GM19240 (cell line): ENCODE data around the gene EFCC1.

Source experiments
- DNase-seq: peaks from one replicate; pipeline ENCODE4 v3.0.0; 2011; ENCODE audit warnings: low spot score; ENCODE audit not compliant: insufficient read length

The EFCC1 gene

DNA sequence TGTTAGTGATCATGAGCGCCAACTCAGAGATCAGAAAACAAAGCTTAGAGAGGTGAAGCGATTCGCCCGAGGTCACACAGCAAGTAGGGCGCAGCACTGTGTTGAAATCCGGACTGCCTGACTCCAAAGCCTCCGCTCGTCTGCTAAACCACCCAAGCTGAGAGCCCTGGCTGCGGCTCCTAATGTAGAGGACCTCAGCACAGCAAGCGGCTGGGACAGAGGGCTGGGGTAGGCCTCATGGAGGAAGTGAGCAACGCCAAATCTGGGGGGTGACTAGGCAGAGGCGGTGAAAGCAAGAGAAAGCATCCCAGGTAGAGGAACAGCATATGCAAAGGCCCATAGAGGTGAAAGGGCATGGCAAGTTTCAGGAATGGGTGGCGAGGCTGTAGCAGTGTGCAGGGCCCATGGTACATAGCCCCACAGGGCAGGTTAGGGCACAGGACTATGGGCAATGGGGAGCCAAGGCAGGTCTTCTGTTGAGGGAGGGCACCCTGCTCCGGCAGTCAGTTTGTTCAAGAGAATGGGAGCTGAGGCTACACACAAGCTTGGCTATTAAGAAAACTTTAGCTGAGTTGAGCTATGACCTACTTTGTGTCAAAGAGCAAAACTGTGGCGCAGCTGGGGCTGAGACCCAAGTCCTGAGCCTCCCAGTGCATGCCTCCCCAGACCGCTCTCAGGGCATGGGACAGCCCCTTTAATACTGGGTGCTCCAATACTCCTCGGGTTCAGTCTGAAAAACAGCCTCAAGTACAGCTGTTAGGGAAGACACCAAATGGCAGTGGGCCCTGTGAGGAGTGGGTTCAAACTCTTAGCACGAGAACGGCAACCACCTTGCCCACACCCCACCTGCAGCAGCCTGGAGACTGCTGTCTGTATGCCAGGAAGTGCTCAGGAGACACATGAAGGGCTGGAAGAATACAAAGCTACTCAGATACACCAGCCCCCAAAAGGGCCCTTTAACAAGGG is 6.2 kb upstream of the EFCC1 start:
- no peak for DNase-seq

DNA sequence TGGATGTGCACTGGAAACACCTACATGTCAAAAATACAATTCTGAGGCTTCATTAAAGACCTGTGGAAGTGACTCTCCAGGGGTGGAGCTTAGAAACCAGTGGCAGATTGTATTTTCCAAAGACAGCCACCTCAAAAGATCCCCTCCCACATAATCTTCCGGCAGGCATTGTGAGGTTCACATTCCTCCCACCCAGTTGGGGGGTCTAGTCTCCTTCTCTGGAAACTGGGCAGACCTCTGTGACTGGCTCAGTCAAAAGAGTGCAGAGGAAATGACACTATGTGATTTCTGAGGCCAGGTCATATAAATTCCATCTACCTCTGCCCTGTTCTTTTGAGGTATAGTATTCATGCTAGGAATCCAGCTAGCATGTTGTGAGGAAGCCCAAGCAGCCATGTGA is 5.4 kb upstream of the EFCC1 start:
- DNase-seq: no peak

DNA sequence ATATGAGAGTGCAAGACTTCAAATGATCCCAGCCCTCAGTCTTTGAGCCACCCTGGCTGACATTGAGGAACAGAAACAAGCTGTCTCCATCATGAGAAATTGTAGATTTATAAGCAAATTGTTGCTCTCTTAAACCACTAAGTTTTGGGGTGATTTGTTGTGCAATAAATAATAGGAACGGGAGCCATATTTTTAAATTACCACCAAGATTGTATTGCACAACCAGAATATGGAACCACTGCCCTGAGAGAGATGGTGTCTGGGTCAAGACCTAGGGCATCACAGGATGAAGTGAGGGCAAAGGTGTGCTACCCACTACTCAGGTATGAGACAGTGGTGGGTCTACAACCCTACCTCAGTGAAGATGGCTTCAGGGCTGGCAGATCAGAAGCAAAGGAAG is 4.9 kb upstream of the EFCC1 start:
- no peak for DNase-seq

DNA sequence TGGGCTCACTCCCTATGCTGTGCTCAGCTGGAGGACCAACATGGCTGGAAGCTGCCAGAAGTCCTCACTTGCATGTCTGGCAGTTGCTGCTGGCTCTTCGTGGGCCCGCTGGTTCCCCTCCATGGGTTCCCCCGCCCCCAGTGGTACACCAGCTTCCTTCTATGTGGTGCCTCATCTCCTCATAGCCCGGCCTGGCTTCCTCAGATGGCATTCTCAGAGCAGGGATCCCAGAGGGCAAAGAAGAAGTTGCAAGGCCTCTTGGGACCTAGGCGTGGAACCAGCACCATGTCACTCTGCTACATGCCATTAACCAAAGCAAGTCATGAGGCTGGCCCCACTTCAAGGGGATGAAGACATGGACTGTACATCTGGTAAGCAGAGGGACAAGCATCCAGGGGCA is 4.4 kb upstream of the EFCC1 start:
- DNase-seq: no peak

DNA sequence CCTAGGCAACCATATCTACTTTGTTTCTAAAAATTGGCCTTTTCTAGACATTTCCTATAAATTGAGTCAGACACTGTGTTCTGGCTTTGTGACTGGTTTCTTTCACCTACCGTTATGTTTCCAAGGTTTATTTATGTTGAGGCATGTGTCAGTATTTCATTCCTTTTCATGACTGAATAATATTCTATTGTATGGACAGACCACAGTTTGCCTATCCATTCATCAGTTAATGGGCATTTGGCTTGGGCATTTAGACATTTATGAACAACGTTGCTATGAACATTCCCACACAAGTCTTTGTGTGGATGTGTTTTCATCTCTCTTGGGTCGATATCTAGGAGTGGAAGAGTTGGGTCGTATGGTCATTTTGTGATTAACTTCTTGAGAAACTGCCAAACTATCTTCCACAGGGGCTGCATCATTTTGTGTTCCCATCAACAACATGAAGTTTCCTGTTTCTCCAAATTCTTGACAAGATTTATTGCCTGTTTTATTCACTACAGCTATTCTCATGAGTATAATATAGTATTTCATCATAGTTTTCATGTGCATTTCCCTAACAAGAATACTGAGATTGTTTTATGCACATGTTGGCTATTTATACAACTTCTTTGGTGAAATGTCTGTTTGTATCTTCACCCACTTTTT is 3.5 kb upstream of the EFCC1 start:
- no peak for DNase-seq

DNA sequence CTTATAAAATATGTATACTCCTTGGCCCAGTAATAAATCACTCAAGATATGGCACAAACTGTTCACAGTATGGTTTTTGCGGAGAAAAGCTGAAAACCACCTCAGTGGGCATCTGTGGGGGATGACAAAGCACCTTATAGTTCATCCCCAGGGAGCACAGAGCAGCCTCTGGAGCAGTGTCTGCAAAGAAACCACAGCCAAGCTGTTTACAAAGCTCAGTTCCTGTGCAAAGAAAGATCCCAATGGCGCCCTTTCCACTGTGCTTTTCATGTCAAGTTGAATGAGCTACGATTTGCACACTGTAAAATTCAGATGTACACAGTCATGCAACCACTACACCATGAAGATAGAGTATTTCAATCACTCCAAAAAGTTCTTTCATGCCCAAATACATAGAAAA is 2.5 kb upstream of the EFCC1 start:
- no peak for DNase-seq

DNA sequence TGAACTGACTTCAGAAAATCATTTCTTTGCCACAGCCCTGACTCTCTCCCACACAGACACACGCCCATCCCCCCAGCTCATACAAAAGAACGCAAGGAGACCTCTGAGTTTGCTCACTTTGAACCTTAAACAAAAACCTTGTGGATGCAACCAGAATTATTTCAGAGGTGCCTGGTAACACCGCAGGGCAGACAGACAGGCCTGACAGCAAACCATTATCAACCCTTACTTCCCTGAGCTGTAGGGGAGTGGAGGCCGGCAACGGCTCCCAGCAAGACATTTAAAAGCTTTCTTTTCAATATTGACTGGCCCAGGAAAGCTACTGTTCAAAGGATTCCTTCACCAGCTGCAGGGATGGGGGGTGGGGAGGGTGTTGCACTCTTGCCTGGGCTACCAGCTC is 2.0 kb upstream of the EFCC1 start:
- no peak for DNase-seq

DNA sequence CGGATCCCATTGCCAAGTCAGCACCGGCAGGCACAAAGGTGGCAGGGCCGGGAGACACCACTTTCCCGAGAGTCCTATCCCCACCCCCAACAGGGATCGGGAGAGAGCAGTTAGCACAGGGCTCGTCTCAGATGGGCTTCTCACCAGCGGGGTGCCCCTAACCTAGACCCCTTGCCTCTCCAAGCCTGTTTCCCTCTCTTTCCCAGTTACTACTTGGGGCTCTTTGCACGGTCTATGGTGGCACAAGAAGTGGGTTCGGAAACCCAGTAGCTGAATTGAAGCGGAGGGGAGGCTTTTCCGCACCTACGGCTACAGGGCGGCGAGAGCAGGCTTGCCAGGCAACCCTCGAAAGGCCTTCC is 383 bp upstream of the EFCC1 start:
- DNase-seq: no peak

DNA sequence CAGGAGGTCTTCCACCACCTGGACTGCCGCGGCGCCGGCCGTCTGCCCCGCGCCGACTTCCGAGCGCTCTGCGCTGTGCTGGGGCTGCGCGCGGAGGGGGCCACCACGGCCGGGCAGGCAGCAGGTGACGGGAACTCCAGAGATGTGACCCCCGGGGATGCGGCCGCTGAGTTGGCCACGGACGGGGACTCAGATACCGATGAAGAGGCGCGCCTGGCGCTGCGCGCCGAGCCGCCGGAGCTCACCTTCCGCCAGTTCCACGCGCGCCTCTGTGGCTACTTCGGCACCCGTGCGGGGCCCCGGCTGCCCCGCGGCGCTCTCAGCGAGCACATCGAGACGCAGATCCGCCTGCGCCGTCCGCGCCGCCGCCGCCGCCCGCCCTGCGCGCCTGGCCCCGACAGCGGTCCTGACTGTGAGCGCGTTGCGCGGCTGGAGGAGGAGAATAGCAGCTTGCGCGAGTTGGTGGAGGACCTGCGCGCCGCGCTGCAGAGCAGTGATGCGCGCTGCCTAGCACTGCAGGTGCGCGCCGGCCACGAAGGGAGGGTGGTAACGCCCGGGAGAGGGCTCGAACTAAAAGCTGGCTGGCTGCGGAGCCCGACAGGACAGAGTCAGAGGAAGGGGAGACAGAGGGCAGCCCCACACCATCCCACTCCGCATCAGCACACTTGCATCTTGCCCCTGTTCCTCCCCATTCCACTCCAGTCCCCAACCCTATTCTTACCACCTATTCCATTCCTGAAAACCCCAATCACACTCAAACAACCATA is 885 bp downstream of the EFCC1 start:
- no peak for DNase-seq

DNA sequence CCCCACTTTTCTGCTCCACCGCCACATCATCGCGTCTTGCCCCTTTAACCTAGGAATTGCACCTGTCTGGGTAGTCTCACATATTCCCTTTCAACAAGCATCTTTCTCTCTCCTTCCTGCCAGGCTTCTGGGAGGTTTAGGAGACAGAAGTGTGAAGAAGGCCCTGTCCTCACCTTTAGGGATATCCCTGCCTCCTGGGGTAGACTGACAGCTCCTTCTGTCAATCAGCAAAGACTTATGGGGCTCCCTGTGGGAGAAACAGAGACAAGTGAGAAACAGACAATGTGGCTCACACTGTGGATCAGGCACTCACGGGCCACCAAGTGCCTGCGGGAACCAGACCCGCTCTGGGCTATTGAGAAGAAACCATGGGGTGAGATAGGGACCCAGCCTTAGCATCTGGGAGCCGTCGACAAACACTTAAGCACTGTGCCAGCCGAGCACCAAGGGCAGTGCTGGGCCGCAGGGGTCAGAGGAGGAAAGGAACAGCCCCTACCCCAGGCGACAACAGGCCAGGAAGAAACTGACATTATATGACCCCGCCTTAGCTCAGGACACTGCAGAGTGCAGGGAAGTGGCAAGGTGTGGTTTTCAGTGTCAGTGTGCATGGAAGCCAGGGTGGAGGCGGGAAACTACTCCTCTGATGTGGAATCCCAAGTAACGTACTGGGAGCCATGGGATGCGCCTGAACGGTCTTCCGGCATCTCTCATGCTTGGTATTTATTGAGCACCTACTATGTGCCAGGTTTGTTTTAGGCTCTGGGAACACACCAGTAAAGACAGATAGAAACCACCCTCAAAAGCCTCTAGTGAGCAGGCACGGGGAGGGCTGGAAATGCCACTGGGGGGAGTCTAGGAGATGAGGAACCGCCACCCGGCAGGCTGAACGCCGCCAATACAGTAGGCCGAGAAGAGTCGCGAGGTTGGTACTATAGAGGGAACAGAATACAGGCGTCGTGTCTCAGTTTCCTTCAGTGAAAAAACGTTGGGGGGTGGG is 1.8 kb downstream of the EFCC1 start:
- DNase-seq: no peak

DNA sequence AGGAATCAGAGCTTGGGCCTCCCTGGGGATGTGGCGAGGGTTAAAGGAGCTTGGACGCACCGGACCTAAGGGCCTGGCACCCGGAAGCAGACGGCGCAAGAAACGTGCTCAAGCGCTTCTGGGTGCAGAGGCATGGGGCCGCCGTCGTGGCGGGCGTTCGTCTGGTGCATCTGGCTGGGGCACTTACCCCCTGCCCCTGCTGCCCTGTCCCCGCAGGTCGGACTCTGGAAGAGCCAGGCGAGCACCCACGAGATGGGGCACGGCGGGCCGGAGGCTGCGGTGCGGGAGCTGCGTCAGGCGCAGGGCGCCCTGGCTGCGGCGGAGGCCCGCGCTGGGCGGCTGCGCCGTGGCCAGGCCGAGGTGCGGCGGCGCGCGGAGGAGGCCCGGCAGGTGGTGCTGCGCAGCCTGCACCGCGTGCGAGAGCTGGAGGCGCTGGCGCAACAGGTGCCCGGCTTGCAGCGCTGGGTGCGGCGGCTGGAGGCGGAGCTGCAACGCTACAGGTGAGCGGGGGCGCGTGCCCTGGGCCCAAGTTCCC is 2.5 kb downstream of the EFCC1 start:
- DNase-seq: no peak

DNA sequence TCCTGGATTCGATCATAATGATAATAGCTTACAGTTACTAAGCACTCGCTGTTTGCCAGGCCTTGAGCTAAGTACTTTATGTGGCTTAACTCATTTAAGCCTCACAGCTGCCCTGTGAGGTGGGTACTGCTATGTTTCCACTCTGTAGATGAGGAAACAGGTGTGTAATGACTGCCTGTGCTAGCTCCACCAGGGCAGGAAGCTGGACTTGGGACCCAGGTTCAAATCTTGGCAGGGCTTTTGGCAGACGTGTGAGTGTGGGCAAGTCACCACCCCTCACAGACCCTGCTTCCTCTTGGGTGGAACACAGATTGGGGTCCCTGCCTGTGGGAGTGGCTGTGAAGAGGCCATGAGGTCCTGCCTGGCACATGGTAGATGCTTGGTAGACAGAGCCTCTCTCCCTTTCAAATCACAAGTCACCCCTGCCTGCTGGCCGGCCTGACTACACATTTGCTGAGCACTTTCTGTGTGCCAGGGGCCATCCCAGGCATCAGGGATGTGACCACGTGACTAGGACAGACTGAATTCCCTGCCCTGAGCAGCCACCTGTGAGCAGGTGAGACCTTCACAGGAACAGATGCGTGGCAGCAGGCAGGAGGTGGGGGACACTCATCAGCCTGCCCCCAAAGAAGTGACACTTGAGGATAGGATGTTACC is 3.7 kb downstream of the EFCC1 start:
- no peak for DNase-seq

DNA sequence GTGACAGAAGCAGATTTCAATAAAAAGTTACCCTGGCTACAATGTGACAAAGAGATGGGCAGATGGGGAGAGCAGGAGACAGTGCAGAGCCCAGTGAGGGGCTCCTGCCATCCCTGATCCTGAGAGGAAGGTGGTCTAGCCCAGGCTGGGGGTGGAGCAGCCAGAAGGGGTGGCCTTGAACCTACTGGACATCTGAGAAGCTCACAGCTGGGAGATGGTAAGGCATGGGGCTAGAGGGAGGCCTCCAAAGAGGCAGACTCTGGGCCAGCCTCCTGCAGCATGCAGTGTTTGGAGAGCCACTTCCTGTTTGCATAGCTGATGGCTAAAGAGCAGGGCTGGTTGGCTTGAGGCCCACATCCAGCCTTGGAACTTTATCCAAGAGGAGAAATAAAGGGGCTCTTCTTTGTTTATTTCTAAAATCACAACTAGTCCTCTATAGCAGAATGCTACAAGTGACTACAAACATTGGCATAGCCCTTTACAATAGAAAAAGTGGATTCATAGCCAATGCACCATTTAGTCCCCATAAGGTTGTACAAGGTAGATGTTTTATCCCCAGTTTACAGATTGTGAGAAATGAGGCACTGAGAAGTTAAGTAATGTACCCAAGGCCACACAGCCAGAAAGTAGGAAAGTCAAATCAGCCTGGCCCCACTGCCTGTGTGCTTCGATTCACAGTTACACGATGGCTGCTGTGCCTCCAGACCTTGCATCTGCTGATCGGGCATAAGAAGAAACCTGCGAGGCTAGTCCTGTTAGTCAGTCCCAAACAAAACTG is 4.6 kb downstream of the EFCC1 start:
- no peak for DNase-seq

DNA sequence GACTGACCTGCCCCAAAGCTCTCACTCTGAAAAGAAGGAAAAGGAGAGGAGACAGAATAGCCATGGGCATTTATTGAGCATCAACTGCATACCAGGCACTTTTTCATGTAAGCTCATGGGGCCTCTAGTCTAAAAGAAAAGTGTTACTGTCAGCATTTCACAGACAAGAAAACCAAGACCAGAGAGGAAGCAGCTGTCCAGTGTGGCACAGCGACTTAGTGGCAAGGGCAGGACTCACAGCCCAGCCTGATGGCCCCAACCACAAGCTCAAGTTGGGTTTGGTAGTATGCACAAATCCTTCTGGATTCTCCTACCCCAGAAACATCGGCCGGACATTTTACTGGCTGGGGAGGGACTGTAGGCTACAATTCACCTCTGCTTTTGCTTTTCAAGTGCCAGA is 5.8 kb downstream of the EFCC1 start:
- DNase-seq: no peak

DNA sequence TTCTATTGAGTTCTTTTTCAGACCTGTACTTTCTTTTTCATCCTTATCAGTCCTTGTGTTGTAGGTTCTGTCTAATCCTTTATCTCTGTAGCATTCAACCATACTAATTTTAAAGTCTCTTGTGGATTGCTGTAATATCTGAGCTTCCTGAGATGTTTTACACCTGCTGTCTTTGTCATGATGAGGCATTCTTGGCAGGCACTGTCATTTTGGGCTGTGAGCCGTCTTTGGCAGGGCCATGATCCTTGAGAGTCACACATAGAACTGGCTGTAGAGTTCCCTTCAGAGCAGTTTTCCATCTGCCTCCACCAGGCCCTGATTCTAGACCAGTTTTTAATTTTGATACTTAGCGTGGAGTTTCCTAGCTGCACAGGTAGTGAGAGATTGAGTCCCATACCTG is 6.7 kb downstream of the EFCC1 start:
- no peak for DNase-seq

DNA sequence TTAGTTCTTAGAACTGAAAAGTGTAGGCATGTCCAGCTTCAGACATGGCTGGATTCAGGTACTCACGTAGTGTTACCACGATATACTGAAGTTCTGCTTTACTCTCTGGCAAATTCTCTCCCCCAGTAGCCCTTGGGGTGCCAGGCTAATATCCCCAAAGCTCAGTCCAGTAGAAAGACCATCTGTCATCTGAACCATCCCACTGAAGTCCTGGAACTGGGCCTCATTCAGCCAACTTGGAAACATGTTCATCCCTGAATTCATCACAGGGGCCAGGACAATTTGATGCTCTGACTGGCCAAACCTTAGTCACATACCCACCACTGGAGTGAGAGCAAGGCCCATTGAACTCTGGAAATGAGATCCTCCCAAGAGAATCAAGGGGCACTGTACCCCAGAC is 8.2 kb downstream of the EFCC1 start:
- DNase-seq: no peak

DNA sequence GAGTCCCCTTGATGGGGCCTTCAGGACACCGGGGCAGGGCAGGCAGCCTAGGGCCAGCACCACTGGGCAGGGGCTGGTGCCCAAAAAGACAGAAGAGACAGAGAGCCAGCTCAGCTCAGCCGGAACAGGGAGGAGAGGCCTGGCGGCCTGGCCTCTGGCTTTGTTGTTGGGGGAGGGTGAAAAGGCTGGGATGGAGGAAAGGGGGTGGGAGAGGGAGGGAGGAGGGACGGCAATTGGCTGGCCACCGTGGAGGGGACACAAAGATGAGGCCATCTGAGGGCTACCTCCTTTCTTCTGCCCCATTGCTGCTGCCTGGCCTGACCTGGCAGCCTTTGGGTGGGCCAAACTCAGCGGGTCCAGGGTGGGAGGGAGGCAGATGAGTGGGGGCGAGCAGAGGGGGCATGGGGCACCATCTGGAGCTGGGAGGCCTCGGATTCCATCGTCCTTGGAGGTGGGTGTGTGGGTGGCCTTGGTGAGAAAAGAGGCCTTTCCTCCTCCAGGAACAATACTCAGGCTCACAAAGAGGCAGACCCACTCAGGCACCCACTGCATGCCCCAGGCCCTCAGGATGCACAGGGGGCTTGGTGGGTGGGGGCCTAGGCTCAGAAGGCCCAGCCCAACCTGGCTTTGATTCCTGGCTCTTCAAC is 9.3 kb downstream of the EFCC1 start:
- DNase-seq: no peak

DNA sequence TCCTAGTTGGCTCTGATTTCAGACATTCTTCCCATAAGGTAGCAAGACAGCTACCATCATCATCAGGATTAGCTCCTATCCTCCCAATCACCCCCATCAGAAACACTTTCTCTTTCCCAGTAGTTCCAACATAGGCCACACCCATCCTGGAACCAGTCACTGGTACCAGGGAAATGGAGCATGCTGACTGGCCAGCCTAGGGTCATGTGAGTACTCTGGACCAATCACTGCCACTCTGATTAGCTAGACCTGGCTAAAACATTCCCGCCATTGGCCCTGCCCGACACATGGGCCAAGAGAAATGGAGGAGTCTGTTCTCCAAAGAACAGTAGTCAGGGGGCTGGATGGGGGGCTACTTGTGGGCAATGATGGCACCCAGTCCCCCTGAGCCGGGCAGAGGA is 12.4 kb downstream of the EFCC1 start:
- no peak for DNase-seq

DNA sequence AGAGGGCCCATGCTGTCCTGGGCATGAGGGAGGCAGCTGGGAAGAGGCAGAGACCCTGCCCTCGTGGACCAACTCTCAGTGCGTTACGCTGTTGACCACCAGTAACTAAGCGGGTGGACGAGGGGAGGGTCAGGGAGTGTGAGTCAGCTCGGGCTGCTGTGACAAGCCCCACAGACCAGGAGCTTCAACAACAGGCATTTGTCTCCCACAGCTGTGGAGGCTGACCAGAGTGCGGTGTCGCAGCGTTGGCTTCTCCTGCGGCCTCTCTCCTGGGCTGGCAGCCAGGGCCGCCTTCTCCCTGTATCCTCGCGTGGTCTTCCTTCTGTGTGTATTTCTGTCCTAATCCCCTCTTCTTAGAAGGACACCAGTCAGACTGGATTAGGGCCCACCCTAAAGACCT is 13.0 kb downstream of the EFCC1 start:
- no peak for DNase-seq
